Measurements from ENCODE around the gene RASL10B.

- no peak for TF ChIP-seq CTCF (IDR thresholded peaks at IDR 0.05 in 8 of 11, conservative IDR thresholded peaks at IDR 0.05 in 3 of 11)
- no peak for TF ChIP-seq POLR2AphosphoS5 (IDR thresholded peaks at IDR 0.05)
- TF ChIP-seq POLR2A (IDR thresholded peaks at IDR 0.05): no peak
These were observed 9.8 kb downstream of the RASL10B start for GRCh38 chr17:35740997-35741931.
